Caki2 (cell line): Measurements from ENCODE around the gene LMBR1. TPM values are rescaled to one million over a fixed set of nuclear protein-coding genes. Genes with fewer than 3 reads are reported as not detected.

ENCODE experiments used
- DNase-seq: peaks from one replicate; pipeline ENCODE4 v3.0.0-alpha.2; 2015; ENCODE audit warnings: low read depth
- in situ Hi-C: cut with HindIII; loops from 2 replicates; pipeline ENCODE4 v1.10.0; 2016; ENCODE audit warnings: low sequenced_read_pairs, low pct_unique_long_range_greater_than_20kb, mixed read lengths
- total RNA-seq: library from RNA; depleted of rRNA; stranded (reverse); fragments of >200 nt; shearing (Covaris generic); gene quantifications from 2 replicates; pipeline ENCODE4 v1.2.3, GENCODE V29; 2014; ENCODE audit warnings: low replicate concordance; rRNA removed

LMBR1 gene
- total RNA-seq, 1 experiment from 2014 or later, result 78.3 TPM

DNA sequence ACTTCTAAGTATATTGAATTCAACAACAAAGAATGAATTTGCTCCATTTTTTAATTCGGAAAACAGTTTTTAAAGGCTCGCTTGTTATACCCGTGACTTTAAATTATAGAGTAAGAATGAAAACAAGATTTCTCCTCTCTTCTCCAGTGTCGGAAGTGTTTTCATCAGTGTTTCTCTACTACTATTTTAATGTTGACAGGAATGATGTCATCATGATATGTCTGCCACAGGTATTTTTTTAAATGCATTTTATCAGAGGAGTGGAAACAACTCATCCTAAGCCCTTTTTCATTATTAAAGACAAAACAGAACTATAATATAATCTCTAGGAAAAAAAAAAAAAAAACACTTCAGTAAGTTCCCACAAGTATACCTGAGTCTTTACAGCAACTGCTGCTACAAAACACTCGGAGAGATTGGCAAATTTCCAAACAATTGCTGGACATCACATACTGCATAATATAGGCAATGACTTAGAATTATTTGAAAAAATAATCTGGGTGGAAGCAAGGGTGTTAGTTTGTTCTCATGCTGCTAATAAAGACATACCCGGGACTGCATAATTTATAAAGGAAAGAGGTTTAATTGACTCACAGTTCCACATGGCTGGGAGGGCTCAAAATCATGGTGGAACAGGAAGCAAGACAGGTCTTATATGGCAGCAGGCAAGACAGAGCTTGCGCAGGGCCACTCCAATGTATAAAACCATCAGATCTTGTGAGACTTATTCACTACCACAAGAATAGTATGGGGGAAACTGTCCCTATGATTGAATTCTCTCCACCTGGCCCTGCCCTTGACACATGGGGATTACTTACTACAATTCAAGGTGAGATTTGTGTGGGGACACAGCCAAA lies 257.2 kb downstream of the LMBR1 start:
- in situ Hi-C loops, result no loop called here
- no peak for DNase-seq

DNA sequence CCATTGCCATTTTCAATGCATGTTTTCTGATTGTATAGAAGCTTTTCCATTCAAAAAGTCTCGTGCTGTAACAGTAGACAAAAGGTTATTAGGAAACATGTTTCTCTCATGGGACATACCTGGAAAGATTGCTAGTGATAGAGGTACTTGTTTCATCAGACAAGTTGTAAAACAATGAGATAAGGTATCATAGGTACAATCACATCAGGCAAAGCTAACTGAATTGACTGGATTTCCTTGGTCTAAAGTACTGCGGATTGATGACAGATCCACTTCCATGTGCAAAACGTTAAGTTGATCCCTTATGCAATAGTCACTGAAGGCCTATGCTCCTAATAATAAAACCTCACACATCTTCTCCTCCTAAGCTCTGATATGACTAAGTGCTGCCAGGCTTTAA lies 258.9 kb downstream of the LMBR1 start:
- no peak for DNase-seq
- in situ Hi-C loops, result no loop called here

DNA sequence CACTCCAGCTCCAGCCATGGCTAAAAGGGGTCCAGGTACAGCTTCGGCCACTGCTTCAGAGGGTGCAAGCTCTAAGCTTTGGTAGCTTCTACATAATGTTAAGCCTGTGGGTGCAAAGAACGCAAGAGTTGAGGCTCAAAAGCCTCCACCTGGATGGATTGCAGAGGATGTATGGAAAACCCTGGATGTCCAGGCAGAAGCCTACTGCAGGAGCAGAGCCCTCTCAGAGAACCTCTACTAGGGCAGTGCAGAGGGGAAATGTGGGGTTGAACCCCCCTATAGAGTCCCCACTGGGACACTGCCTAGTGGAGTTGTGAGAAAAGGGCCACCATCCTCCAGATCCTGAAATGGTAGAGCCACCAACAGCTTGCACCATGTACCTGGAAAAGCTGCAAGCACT lies 263.1 kb downstream of the LMBR1 start:
- in situ Hi-C loops, result no loop called here
- no peak for DNase-seq

DNA sequence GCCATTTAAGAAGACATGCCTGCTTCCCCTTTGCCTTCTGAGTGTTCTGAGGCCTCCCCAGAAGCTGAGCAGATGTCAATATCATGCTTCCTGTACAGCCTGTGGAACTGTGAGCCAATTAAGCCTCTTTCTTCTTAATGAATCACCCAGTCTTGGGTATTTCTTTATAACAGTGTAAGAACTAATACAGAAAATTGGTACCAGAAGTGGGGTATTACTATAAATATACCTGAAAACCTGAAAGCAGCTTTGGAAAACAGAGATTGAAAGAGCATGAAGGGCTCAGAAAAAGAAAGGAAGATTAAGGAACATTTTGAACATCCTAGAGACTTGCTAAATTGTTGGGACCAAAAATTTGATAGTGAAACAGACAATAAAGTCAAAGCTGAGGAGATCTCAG lies 264.4 kb downstream of the LMBR1 start:
- in situ Hi-C loops, result no loop called here
- DNase-seq, result no peak

Other genes with a start within 250 kb of the LMBR1 start
- gene NOM1, start 56.5 kb upstream of the LMBR1 start, total RNA-seq, result 9.0 and 16.0 TPM in 2 replicates
- 14.5 and 19.5 TPM in 2 replicates for gene MNX1, start 117.5 kb upstream of the LMBR1 start, total RNA-seq
- gene UBE3C, start 245.7 kb upstream of the LMBR1 start, total RNA-seq, result 40.6 and 46.1 TPM in 2 replicates